ENCODE data around the gene ABCD4. TPM values are rescaled to one million over a fixed set of nuclear protein-coding genes. Genes with fewer than 3 reads are reported as not detected.
A peak's percentile ranks its signal among the peaks of the same experiment; 100 is the strongest.

The ABCD4 gene
- polyA plus RNA-seq (2011; rRNA removed) (13.3 and 14.7 TPM in 2 replicates), polyA minus RNA-seq (2011; rRNA and poly(A)+ RNA removed) (21.5 and 23.3 TPM in 2 replicates)

DNA sequence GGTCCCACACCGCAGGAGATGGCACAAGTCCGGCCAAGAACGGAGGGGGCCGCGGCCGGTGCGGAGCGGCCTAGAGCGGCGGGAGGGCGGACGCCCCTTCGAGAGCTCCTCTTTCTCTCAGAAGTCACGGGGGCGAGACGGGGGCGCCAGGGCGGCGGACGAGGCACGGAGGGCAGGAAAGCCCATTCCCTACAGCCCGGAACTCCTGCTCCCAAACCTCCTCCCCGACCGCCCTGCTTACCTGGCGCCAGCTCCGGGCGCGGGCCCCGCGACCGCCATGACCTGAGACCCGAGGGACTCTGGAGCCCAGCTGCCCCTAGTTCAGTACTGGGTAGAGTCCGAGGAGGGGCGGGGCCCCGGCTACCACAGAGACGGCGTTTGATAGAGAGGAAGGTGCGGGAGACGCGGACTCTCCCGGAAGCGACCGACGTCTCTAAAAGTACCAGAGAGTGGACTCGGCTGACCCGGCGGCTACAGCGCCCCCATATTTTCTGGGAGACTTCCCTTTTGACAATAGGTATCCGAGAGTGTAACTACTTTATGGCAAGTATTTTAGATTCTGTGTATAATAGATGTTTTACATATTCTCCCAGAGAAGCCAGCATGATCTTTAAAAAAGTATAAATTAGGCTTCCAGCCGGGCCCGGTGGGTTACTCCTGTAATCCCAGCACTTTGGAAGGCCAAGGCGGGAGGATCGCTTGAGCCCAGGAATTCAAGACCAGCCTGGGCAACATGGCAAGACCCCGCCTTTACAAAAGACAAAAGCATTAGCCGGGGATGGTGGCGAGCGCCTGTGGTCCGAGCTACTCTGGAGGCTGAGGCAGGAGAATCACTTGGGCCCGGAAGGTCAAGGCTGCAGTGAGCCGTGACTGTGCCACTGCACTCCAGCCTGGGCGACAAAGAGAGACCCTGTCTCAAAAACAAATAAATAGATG, at the start of gene ABCD4:
Gene ABCD4, minus strand, starts transcription at position 301 of the 936 bp plus-strand sequence. Its CDS starts 22 bp downstream, at position 279.
- Histone ChIP-seq H3K4me3 (ENCODE audit: low read depth, low read length) (peak within 1 kb of the TSS; percentile 87), H3K27me3 (ENCODE audit: control insufficient read depth, insufficient read depth, low read length) (no peaks in the 10 kb centered on the region), H3K27ac (ENCODE audit: low read depth, low read length) (peak within 1 kb of the TSS; percentile 47), H3K9me3 (ENCODE audit: control insufficient read depth, insufficient read depth, low read length) (peaks cover 4% of the 10 kb centered on the region; the same call in 1 of the 2 replicates)
- TF ChIP-seq, protein P1, sequence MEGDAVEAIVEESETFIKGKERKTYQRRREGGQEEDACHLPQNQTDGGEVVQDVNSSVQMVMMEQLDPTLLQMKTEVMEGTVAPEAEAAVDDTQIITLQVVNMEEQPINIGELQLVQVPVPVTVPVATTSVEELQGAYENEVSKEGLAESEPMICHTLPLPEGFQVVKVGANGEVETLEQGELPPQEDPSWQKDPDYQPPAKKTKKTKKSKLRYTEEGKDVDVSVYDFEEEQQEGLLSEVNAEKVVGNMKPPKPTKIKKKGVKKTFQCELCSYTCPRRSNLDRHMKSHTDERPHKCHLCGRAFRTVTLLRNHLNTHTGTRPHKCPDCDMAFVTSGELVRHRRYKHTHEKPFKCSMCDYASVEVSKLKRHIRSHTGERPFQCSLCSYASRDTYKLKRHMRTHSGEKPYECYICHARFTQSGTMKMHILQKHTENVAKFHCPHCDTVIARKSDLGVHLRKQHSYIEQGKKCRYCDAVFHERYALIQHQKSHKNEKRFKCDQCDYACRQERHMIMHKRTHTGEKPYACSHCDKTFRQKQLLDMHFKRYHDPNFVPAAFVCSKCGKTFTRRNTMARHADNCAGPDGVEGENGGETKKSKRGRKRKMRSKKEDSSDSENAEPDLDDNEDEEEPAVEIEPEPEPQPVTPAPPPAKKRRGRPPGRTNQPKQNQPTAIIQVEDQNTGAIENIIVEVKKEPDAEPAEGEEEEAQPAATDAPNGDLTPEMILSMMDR (IDR thresholded peaks at IDR 0.05; ENCODE audit: low read depth, low read length) = peak; percentile 48
- POLR2A ChIA-PET = interaction anchor here (0.6 to 0.7 kb wide), 2 partner anchors 8 to 25 kb away, joined by 3 read pairs; no protein-coding TSS in a partner anchor
- DNase-seq (ENCODE audit: low read depth, low spot score) = peak; percentile 65
- CTCF ChIA-PET = interaction anchor here (0.6 to 1.7 kb wide), 8 partner anchors 8 to 36 kb away, joined by 3 to 8 read pairs (median 4); no protein-coding TSS in a partner anchor

GRCh38 chr14:74350928-74351323, 48.2 kb upstream of the ABCD4 start:
- ChIA-PET POLR2A (no interaction called here), CTCF (interaction anchor here (1.1 to 1.6 kb wide), 2 partner anchors 12 to 25 kb away, joined by 4 to 5 read pairs; no protein-coding TSS in a partner anchor)
- H3K27me3 ChIP-seq (ENCODE audit: control insufficient read depth, insufficient read depth, low read length) = peaks cover 42% of the 10 kb centered on the region
- TF ChIP-seq, protein P1 (IDR thresholded peaks at IDR 0.05; ENCODE audit: low read depth, low read length) = no peak
- H3K27ac ChIP-seq (ENCODE audit: low read depth, low read length) = no peak overlapping the region
- no peak for DNase-seq (ENCODE audit: low read depth, low spot score)
- H3K9me3 ChIP-seq (ENCODE audit: control insufficient read depth, insufficient read depth, low read length) = peaks cover 3% of the 10 kb centered on the region; the same call in 1 of the 2 replicates
- H3K4me3 ChIP-seq (ENCODE audit: low read depth, low read length) = no peak overlapping the region

DNA sequence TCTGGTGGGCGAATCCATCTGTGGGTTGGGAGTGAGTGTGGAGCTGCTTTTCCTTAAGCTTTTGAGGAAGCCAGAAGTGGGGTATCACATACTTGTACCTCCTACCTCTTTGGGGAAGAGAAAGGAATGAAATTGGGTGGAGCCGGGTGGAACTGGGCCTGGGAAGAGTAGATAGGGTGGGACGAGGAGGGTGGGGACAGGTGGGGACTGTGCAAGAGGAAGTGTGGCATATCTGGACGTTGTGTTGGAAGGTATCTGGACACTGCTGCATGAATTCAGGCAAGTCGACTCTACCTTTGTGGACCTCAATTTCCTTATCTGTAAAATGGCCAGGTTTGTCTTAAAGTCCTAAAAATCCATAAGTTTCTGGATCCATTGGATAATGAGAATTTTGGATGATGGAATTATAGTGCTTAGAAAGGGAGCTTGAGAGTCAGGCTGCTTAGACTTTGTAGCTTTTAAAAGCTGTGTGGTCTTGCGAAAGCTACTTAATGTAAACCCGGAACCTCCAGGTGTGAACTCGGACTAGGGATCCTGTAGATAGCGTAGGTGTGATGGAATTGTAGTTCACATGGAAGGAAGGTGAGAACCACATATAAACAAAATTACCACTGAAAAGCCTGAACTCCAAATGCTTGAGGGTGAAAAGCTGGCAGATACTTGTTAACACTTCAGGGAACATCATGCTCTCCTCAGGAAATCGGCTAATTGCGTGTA, 47.6 kb upstream of the ABCD4 start:
- peaks cover 42% of the 10 kb centered on the region for H3K27me3 ChIP-seq (ENCODE audit: control insufficient read depth, insufficient read depth, low read length)
- peaks cover 3% of the 10 kb centered on the region; the same call in 1 of the 2 replicates for H3K9me3 ChIP-seq (ENCODE audit: control insufficient read depth, insufficient read depth, low read length)
- DNase-seq (ENCODE audit: low read depth, low spot score) = no peak
- ChIA-PET CTCF (interaction anchor here (1.1 to 1.6 kb wide), 2 partner anchors 13 to 25 kb away, joined by 4 to 5 read pairs; no protein-coding TSS in a partner anchor), POLR2A (no interaction called here)
- H3K27ac ChIP-seq (ENCODE audit: low read depth, low read length) = no peak overlapping the region
- H3K4me3 ChIP-seq (ENCODE audit: low read depth, low read length) = no peak overlapping the region
- TF ChIP-seq, protein P1 (IDR thresholded peaks at IDR 0.05; ENCODE audit: low read depth, low read length) = no peak

- ChIA-PET CTCF (interaction anchor here (0.6 to 1.6 kb wide), 2 partner anchors 24 to 413 kb away, joined by 3 to 4 read pairs; no protein-coding TSS in a partner anchor), POLR2A (no interaction called here)
- TF ChIP-seq, protein P1 (IDR thresholded peaks at IDR 0.05; ENCODE audit: low read depth, low read length) = no peak
Measured at GRCh38 chr14:74349757-74350156, 47.0 kb upstream of the ABCD4 start.

More at GRCh38 chr14:74349757-74350156, 47.0 kb upstream of the ABCD4 start:
- no peak for DNase-seq (ENCODE audit: low read depth, low spot score)
- Histone ChIP-seq H3K4me3 (ENCODE audit: low read depth, low read length) (no peak overlapping the region), H3K27ac (ENCODE audit: low read depth, low read length) (no peak overlapping the region), H3K9me3 (ENCODE audit: control insufficient read depth, insufficient read depth, low read length) (peaks cover 3% of the 10 kb centered on the region; the same call in 1 of the 2 replicates), H3K27me3 (ENCODE audit: control insufficient read depth, insufficient read depth, low read length) (peaks cover 42% of the 10 kb centered on the region)
